GM19025 (cell line): ENCODE data around the gene CARNS1.
"Not testable (repeated sequence)": the region's sequence is repeated elsewhere in the genome, so short reads cannot be mapped to it uniquely, and the experiment has no call there.

Experiments
- ATAC-seq: cut with Tn5 transposase; IDR thresholded peaks from one replicate; pipeline ENCODE4 v1.9.1; 2021; ENCODE audit warnings: mild to moderate bottlenecking, low read depth, moderate library complexity; ENCODE audit not compliant: unreplicated experiment

CARNS1 gene

DNA sequence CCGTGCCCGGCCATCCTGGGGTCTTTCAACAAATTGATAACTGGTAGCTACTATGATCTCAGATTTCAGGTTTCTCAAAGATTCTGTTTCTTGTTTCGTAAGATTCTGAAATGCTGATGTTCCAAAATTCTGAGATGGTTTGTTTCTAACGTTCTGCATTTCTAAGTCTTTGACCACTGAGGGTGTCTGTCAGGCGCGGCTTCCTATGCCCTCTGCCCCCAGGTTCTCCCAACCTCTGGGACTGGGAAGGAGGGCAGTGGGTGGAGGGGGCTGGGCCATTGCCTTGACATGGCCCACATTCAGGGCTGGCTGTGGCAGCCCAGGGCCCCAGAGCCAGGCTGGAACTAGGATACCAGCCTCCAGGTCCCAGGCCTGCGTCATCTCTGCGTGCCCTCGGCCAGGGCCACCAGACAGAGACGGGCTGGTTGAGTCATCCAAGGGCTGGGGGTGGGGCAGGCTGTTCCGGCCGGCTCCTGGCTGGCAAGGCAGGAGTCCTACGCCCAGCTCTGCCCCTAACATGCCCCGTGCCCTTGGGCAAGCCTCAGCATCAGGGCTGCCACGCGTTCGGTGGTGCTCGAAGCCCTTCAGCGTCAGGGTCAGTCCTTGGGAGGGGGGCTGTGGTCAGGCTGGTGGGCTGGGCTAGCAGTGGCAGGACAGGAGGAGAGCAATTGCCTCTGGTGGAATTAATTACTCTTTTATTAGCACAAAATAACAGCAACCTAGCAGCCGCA is 48.4 kb downstream of the CARNS1 start:
- no peak for ATAC-seq

DNA sequence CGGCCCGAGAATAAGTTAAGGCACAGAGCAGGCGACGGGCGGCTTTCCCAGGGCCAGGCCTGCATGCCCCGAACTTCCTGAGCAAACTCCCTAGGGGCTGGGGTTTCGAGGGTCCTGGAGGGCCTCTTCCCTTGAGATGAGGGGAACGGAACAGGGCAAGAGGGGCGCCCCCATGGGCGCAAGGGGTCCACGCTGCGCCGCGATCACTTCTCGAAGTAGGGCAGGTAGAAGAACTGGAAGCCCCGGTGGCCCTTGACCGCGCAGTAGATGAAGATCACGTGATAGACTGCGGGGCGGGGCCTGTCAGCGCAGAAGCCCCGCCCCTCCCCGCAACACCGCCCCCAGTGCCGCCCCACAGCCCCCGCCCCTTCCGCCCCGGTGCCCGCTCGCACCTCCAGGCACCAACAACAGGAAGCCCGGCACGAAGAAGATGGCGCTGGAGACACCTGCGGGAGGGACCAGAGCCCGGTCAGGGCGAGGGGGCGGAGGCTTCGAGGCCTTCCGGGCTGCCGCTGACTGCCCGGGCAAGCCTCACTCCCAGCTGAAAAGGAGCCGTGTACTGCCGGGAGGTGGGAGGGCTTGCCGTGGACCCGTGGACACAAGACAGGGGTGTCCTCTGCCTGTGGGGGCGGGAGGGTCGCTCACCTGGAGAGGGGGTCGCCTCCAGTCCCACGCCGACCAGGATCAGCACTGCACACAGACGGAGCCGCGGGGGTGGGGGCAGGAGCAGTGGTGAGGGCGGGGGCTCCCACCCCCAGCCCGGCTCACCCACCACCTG is 49.1 kb downstream of the CARNS1 start:
- ATAC-seq, result peak; percentile 43

DNA sequence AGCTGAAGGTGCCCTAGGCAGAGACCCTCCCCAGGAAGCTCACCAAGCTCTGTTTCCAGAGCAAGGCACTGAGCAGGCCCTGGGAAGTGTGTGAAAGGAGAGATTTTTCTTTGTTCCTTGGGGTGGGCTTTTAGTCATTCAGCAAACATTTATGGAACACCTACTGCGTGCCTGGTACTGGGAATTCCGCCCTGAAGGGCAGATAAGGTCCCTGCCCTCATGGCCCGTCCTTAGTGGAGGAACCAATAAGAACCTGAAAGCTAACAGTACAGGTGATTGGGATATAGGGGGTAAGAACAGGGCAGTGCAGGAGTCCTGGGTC is 49.7 kb downstream of the CARNS1 start:
- ATAC-seq, result no peak

DNA sequence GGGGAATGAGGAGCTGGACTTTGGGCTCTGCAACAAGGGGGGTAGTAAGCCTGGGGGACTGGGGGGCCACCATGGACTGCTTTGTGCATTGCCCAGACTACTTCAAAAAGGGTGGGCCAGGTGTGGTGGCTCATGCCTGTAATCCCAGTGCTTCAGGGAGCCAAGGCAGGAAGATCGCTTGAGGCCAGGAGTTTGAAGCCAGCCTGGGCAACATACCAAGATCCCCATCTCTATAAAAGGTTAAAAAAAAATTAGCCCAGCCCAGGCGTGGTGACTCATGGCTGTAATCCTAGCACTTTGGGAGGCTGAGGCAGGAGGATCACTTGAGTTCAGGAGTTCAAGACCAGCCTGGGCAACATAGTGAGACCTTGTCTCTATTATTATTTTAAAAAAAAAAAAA is 50.1 kb downstream of the CARNS1 start:
- not testable (repeated sequence) for ATAC-seq

DNA sequence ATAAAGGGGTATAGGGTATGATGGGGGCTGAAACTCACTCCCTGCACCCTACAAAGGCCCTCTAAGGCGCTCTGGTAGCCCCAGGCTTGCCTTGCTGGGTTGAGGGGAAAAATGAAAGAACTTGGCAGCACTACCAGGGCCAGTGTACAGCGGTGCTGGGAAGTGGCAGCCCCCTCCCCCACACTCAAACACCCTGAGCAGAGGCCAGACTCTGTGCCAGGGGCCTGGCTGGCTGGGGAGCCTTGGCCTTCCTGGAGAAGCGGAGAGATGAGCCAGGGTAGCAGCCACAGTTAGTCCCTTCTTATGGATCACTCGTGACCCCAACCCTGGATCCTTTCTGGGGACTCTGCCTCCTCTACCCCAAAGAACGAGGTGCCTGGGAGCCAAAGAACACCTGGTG is 50.9 kb downstream of the CARNS1 start:
- no peak for ATAC-seq

DNA sequence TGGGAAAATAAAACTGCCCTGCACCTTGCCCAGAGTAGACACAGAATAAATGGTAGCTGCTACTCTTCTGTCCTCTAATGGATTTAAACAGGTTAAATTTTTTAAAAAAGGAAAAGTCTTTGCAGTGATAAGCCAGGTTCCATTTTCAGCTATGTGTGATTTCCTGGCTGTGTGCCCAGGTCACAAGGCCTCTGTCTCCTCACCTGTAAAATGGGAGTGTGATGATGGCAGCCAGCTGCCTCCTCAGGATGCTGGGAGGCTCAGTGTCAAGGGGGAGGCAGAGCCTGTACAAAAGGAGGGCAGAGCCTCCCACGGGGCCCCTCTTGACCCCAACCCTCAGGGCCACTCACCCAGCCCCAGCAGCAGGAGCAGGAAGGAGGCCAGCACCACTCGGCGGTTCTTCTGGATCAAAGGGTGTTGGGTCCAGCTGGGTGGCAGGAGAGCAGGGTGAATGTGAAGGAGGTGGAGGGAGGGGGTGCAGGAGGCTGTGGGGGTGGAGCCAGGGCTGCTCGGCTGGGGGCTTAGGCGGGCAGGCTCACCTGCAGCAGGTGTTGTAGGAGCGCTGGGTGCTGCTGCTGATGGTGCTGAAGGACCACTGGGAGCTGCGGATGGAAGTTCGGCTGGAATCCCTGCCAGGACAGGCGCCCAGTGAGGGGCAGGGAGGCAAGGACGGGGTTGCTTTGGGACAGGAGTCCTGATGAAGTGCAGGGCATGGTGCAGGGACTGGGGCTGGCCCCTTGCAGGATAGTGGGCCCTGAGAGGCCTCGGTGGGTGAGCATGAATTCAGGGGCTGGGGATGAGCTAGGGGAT is 51.7 kb downstream of the CARNS1 start:
- no peak for ATAC-seq

DNA sequence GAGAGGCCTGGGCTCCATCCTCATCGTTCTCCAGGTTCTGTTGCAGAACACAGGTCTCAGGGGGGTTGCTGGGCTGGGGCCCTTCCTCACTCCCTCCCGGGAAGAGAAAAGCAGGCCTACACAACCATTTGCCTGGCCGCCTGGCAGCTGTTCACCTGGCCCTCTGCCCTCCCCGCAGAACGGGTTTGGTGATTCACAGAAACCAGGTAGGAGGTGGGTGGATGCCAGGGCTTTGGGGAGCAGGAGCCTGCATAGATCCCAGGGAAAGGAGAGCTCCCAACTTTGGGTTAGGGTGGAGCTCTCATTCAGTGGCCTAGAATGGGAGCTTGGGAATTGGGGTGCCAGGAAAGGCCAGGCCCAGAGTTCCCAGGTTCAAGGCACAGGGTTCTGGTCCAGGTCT is 52.6 kb downstream of the CARNS1 start:
- ATAC-seq, result no peak

DNA sequence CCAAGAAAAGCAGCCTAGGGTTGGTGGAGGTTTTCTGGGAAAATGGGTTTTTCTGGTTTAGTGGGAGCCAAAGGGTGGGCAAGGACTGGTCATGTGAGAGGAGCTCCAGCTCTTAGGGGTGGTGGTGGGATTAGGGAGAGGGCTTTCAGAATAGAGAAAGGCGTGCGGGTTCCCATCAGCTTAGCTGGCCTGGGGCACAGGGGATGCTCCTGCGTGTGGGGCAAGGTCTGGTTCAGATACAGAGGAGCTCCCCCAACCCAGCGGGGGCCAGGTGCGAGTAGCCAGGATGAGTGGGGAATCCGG is 52.9 kb downstream of the CARNS1 start:
- no peak for ATAC-seq

DNA sequence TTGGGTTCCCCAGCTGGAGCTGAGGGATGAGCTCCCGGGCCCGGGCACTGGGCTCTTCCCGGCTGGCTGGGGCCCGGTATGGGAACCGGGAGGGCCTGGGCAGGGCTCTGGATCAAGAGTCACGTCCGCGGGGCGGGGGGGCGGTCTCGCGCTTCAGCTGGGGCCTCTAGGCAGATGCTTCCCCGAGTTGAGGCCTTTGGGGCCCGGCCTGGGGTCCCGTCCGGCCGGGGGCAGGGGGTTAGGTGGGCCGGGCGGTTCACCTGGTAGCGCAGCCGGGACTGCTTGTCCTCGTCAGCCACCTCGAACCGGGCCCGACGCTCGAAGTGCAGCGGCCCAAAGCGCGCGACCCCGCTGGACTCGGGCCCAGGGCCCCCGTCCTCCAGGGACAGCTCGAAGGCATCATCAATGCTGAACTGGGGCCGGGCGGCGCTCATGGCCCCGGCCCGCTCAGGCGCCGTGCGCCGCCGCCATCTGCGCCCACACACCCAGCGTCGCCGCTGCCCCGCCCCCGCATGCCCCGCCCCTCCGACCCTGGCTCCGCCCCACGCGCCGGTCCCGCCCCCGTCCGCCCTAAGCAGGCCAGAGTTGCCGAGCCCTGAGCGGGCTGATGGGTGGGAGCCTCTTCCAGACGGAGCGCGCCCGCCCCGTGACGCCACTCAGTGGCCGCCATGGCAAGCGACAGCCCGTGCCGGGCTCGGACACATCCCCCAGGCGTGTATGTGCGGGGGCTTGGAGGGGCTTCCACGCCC is 53.5 kb downstream of the CARNS1 start, which contains the start of gene TMEM134:
TMEM134 (minus strand) TSS at position 493 of the 749 bp plus-strand sequence; CDS start at position 434, 59 bp downstream.
- peak; percentile 68 for ATAC-seq

DNA sequence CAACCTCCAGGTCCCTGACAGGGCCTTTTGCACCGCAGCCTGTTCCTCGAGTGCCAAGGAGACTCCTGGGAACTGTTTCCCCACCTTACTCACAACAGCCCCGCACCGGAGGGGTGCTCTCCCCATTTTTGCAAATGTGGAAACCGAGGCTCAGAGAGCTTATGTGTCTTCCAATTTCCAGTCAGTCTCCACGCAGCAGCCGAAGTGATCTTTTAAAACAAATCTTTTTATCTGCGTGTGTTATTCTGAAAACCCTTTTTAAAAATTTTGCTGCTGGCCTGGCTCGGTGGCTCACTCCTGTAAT is 54.0 kb downstream of the CARNS1 start:
- no peak for ATAC-seq

DNA sequence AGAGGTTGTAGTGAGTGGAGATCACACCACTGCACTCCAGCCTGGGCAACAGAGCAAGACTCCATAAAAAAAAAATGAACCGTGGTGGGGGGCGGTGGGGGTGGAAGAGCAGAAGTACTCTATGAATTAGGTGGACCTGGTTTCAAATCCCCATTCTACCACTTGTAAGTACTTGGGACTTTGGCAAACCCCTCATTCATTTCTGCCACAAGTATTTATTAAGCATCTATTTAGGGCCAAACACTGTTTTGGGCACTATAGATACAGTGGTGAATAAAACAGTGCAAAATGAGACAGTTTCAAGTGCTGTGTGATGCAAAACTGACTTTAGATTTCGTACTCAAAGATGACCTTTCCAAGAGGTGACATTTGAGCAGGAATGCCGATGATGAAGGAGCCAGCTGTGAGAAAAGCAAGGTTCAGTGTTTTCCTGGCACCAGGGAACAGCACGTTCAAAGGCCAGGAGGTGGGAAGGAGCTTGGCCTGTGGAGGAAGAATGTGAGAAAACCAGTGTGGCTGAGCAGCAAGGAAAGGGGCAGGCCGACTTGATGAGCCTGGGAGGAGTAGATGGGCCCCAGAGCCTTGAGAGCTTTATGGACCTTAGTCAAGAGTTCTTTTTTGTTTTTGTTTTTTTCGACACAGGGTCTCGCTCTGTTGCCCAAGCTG is 55.0 kb downstream of the CARNS1 start:
- no peak for ATAC-seq

DNA sequence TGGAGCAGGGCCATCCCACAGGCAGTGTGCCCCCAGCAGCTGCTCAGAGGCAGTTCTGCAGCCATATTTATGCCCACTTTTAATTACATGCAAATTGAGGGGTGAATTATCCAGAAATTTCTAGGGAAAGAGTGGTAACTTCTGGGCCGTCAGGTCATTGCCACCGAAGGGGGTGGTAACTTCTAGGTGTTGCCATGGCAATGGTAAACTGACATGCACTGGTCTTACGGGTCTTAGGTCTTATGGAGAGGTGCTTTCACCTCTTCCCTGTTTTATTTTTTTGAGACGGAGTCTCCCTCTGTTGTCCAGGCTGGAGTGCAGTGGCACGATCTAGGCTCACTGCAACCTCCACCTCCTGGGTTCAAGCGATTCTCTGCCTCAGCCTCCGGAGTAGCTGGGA is 57.4 kb downstream of the CARNS1 start:
- ATAC-seq, result no peak
